Keratinocyte (primary cell): ENCODE data around the gene PDZD2. TPM values are rescaled to one million over a fixed set of nuclear protein-coding genes. Genes with fewer than 3 reads are reported as not detected.

ENCODE experiments used
- DNase-seq: peaks from one replicate; pipeline ENCODE4 v3.0.0-alpha.2; 2011; ENCODE audit warnings: low read depth, missing footprints, low spot score
- FAIRE-seq: peaks from 2 replicates; lab custom pipeline; 2011; peaks lifted over from hg19 to GRCh38; lab: Jason Lieb, UNC
- H2AFZ ChIP-seq: 2 replicates; pipeline ENCODE4 v1.6.0; 2012; ENCODE audit warnings: low read length, control low read depth, inconsistent platforms; ENCODE audit not compliant: control insufficient read depth
- H3K27ac ChIP-seq: 2 replicates; pipeline ENCODE4 v1.5.1; 2011; ENCODE audit warnings: low read length; ENCODE audit not compliant: control insufficient read depth, insufficient read depth
- H3K27me3 ChIP-seq: 3 replicates; pipeline ENCODE4 v1.6.0; 2011; ENCODE audit warnings: low read length; ENCODE audit not compliant: control insufficient read depth, insufficient read depth; ENCODE audit errors: extremely low read depth
- H3K36me3 ChIP-seq, 2 experiments: 2 replicates in 1 of 2; 3 replicates in 1 of 2; pipeline ENCODE4 v1.5.1; 2011; ENCODE audit warnings: low read length in 2 of 2, mild to moderate bottlenecking in 1 of 2; ENCODE audit not compliant: control insufficient read depth in 2 of 2, insufficient read depth in 2 of 2; ENCODE audit errors: extremely low read depth in 1 of 2
- H3K4me1 ChIP-seq: 3 replicates; pipeline ENCODE4 v1.5.1; 2011; ENCODE audit warnings: low read length; ENCODE audit not compliant: control insufficient read depth, insufficient read depth; ENCODE audit errors: extremely low read depth
- H3K4me2 ChIP-seq: 3 replicates; pipeline ENCODE4 v1.6.0; 2011; ENCODE audit warnings: low read depth, low read length; ENCODE audit not compliant: control insufficient read depth, insufficient read depth; ENCODE audit errors: extremely low read depth
- H3K4me3 ChIP-seq, 3 experiments: fragments of 200-600 bp in 1 of 3; sonication (generic) in 1 of 3; 2 replicates in 2 of 3; 3 replicates in 1 of 3; pipeline ENCODE4 v1.5.1; 2011 to 2016; ENCODE audit warnings: low read length in 3 of 3, mild to moderate bottlenecking in 3 of 3, control low read depth in 2 of 3, inconsistent platforms in 1 of 3, low read depth in 1 of 3, mixed read lengths in 1 of 3, mixed run types in 1 of 3, moderate library complexity in 1 of 3; ENCODE audit not compliant: control insufficient read depth in 2 of 3, insufficient read depth in 2 of 3; ENCODE audit errors: extremely low read depth in 1 of 3
- H3K79me2 ChIP-seq: 2 replicates; pipeline ENCODE4 v1.6.0; 2012; ENCODE audit warnings: low read length; ENCODE audit not compliant: control insufficient read depth, insufficient read depth
- H3K9ac ChIP-seq: 3 replicates; pipeline ENCODE4 v1.6.0; 2011; ENCODE audit warnings: low read length; ENCODE audit not compliant: control insufficient read depth, insufficient read depth; ENCODE audit errors: extremely low read depth
- H3K9me1 ChIP-seq: 3 replicates; pipeline ENCODE4 v1.6.0; 2011; ENCODE audit warnings: low read length; ENCODE audit not compliant: control insufficient read depth, insufficient read depth; ENCODE audit errors: extremely low read depth
- H3K9me3 ChIP-seq: 2 replicates; pipeline ENCODE4 v1.5.1; 2012; ENCODE audit warnings: low read depth, low read length; ENCODE audit not compliant: control insufficient read depth
- H4K20me1 ChIP-seq: 3 replicates; pipeline ENCODE4 v1.6.0; 2011; ENCODE audit warnings: low read length; ENCODE audit not compliant: control insufficient read depth, insufficient read depth; ENCODE audit errors: extremely low read depth
- CTCF ChIP-seq, 3 experiments: IDR thresholded peaks in 1 of 3; conservative IDR thresholded peaks in 1 of 3; optimal IDR thresholded peaks in 1 of 3; 2 replicates in 2 of 3; 3 replicates in 1 of 3; pipeline versions ENCODE3 to v1.5.1; 2011; ENCODE audit warnings: low read length in 3 of 3, mild to moderate bottlenecking in 3 of 3, moderate library complexity in 2 of 3, control low read depth in 1 of 3, inconsistent platforms in 1 of 3; ENCODE audit not compliant: insufficient read depth in 2 of 3; ENCODE audit errors: extremely low read depth in 1 of 3
- EZH2 ChIP-seq: IDR thresholded peaks from one replicate; pipeline ENCODE4 v1.6.1; 2012; ENCODE audit warnings: inconsistent platforms, mild to moderate bottlenecking, low read length, moderate library complexity
- dilution Hi-C: fragments of 300-500 bp; cut with MboI; formaldehyde crosslinking; loops from one replicate; pipeline ENCODE4 v1.7.0; 2020; ENCODE audit warnings: low sequenced_read_pairs; ENCODE audit not compliant: extremely low pct_ligation_motif_present
- polyA plus RNA-seq, 5 experiments: library from polyadenylated mRNA; depleted of rRNA in 3 of 5; stranded (reverse) in 3 of 5; stranded (forward) in 1 of 5; unstranded in 1 of 5; fragments of >200 nt; gene quantifications; 1 replicate in 1 of 5; 2 replicates in 3 of 5; 3 replicates in 1 of 5; pipeline versions ENCODE4 v1.2.1 to v1.2.3, GENCODE V29; 2011 to 2012; ENCODE audit warnings: missing spikeins in 2 of 5, low read depth in 1 of 5, low replicate concordance in 1 of 5

The PDZD2 gene
- polyA plus RNA-seq, 1 donor (not counting 4 experiments of a cell fraction or from before 2014, with no cell fraction given) = 7.3 TPM

DNA sequence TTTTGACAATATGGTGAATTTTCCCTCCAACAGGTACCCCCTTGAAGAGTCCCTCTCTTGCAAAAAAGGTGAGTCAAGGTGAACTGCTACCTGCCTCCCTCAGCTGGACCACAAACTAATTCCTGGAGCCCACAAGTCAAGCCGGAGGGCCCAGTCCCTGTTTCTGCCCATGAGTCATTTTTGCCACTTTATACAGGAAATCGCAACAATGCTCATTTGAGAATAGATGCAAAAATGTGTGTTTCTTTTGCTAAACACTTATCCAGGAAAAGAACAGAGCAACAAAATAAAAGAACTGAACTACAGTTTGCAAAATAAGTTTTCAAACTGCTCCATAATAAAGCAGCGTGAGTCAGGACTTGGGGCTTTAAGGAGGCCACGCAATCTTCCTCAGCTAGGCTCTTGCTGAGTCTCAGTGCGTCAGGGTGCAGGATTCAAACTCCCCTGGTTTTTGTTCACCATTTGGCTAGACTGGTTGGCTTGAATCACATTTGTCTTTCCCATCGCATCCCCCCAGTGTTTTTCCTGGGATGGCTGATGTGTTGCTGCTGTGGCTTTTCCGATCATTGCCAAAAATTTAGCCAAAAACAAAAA lies 432.5 kb downstream of the PDZD2 start:
- H3K4me2 ChIP-seq = no peak overlapping the region

GRCh38 chr5:32072054-32072453 lies 433.1 kb downstream of the PDZD2 start:
- Histone ChIP-seq H3K9ac (no peak overlapping the region), H3K4me3 (no peak overlapping the region), H3K27ac (no peak overlapping the region), H3K9me1 (no peaks in the 10 kb centered on the region), H3K4me2 (no peak overlapping the region), H3K4me1 (no peaks in the 10 kb centered on the region), H2AFZ (no peak overlapping the region), H3K9me3 (no peaks in the 10 kb centered on the region), H3K36me3 (peaks cover 0 to 5% of the 10 kb centered on the region in 2 experiments), H3K79me2 (no peaks in the 10 kb centered on the region), H3K27me3 (no peaks in the 10 kb centered on the region), H4K20me1 (no peaks in the 10 kb centered on the region)
- DNase-seq (no peak), FAIRE-seq (no peak)
- TF ChIP-seq CTCF (optimal IDR thresholded peaks at IDR 0.05 in 1 of 3, IDR thresholded peaks at IDR 0.05 in 1 of 3, conservative IDR thresholded peaks at IDR 0.05 in 1 of 3; ENCODE audit: extremely low read depth in 1 of 3, insufficient read depth in 2 of 3, low read length in 3 of 3) (no peak), EZH2 (no peak)
- dilution Hi-C loops = no loop called here

More for the DNA sequence above, 432.5 kb downstream of the PDZD2 start:
- no peak overlapping the region for H3K9ac ChIP-seq
- dilution Hi-C loops = no loop called here
- no peaks in the 10 kb centered on the region for H3K79me2 ChIP-seq
- H2AFZ ChIP-seq = no peak overlapping the region
- no peak overlapping the region for H3K27ac ChIP-seq
- no peaks in the 10 kb centered on the region for H3K27me3 ChIP-seq
- no peaks in the 10 kb centered on the region for H3K9me1 ChIP-seq
- no peaks in the 10 kb centered on the region for H4K20me1 ChIP-seq
- no peaks in the 10 kb centered on the region for H3K9me3 ChIP-seq
- no peaks in the 10 kb centered on the region for H3K4me1 ChIP-seq
- TF ChIP-seq EZH2 (no peak), CTCF (optimal IDR thresholded peaks at IDR 0.05 in 1 of 3, IDR thresholded peaks at IDR 0.05 in 1 of 3, conservative IDR thresholded peaks at IDR 0.05 in 1 of 3; ENCODE audit: extremely low read depth in 1 of 3, insufficient read depth in 2 of 3, low read length in 3 of 3) (no peak)
- FAIRE-seq (no peak), DNase-seq (no peak)
- peaks cover 0 to 5% of the 10 kb centered on the region in 2 experiments for H3K36me3 ChIP-seq
- H3K4me3 ChIP-seq = no peak overlapping the region
